WTC11 (cell line): ENCODE results near the gene P2RY12. TPM values are rescaled to one million over a fixed set of nuclear protein-coding genes. Genes with fewer than 3 reads are reported as not detected.

ENCODE experiments used
- ATAC-seq: fragments of 200-7000 bp; cut with Tn5 transposase; 2 replicates; pipeline ENCODE4 v1.10.0; 2021; ENCODE audit warnings: mild to moderate bottlenecking, moderate library complexity
- CTCF ChIA-PET: fragments of 300-600 bp; sonication (Branson Sonifier 250); formaldehyde crosslinking; loops from one replicate; lab custom pipeline; 2021; ENCODE audit warnings: antibody characterized with exemption; lab: Charles Lee
- POLR2A ChIA-PET: fragments of 350-600 bp; sonication (Branson Sonifier 250); formaldehyde crosslinking; loops from one replicate; lab custom pipeline; 2021; ENCODE audit warnings: antibody characterized with exemption; lab: Charles Lee
- DNase-seq: peaks from one replicate; pipeline ENCODE4 v3.0.0; 2021; ENCODE audit warnings: low spot score
- H3K27ac Mint-ChIP-seq: 2 replicates; pipeline ENCODE4 v1.8.0; 2021; ENCODE audit warnings: mixed read lengths
- H3K27me3 Mint-ChIP-seq: 2 replicates; pipeline ENCODE4 v1.8.0; 2021; ENCODE audit warnings: low read depth, mild to moderate bottlenecking, moderate library complexity, mixed read lengths
- H3K36me3 Mint-ChIP-seq: 2 replicates; pipeline ENCODE4 v1.8.0; 2021; ENCODE audit warnings: mixed read lengths
- H3K4me1 Mint-ChIP-seq: 2 replicates; pipeline ENCODE4 v1.8.0; 2022; ENCODE audit warnings: mixed read lengths
- H3K4me3 Mint-ChIP-seq: 2 replicates; pipeline ENCODE4 v1.8.0; 2021; ENCODE audit warnings: mild to moderate bottlenecking, moderate library complexity, mixed read lengths
- H3K9me3 Mint-ChIP-seq: 2 replicates; pipeline ENCODE4 v1.8.0; 2021; ENCODE audit warnings: mixed read lengths
- AFF4 ChIP-seq: sonication (generic); formaldehyde crosslinking; IDR thresholded peaks from 2 replicates; pipeline ENCODE4 v1.8.1; 2023; ENCODE audit warnings: mild to moderate bottlenecking, missing genetic modification reagents, borderline replicate concordance
- ARID4B ChIP-seq: sonication (generic); formaldehyde crosslinking; IDR thresholded peaks from 2 replicates; pipeline ENCODE4 v1.8.0; 2023; ENCODE audit warnings: missing genetic modification reagents, mild to moderate bottlenecking, borderline replicate concordance
- CDX4 ChIP-seq: fragments of 250-450 bp; sonication (Bioruptor Pico); IDR thresholded peaks from 2 replicates; pipeline ENCODE4 v1.9.0; 2021; ENCODE audit warnings: moderate library complexity, mild to moderate bottlenecking, inconsistent platforms, borderline replicate concordance
- CREM ChIP-seq: sonication (generic); formaldehyde crosslinking; IDR thresholded peaks from 2 replicates; pipeline ENCODE4 v1.8.1; 2022; ENCODE audit warnings: mild to moderate bottlenecking, missing genetic modification reagents, moderate library complexity
- FOXK1 ChIP-seq: sonication (generic); formaldehyde crosslinking; IDR thresholded peaks from 2 replicates; pipeline ENCODE4 v1.8.0; 2022; ENCODE audit warnings: mild to moderate bottlenecking, moderate library complexity, missing genetic modification reagents
- HMGXB4 ChIP-seq: sonication (generic); formaldehyde crosslinking; IDR thresholded peaks from 2 replicates; pipeline ENCODE4 v1.8.1; 2023; ENCODE audit warnings: mild to moderate bottlenecking, moderate library complexity, missing genetic modification reagents
- JAZF1 ChIP-seq: fragments of 250-450 bp; sonication (Bioruptor Pico); IDR thresholded peaks from 2 replicates; pipeline ENCODE4 v1.9.0; 2021; ENCODE audit warnings: moderate library complexity, mild to moderate bottlenecking, inconsistent platforms
- KAT7 ChIP-seq: sonication (generic); formaldehyde crosslinking; IDR thresholded peaks from 2 replicates; pipeline ENCODE4 v1.8.1; 2023; ENCODE audit warnings: missing genetic modification reagents, mild to moderate bottlenecking, borderline replicate concordance
- NFATC4 ChIP-seq: fragments of 250-450 bp; sonication (Bioruptor Pico); IDR thresholded peaks from 2 replicates; pipeline ENCODE4 v1.9.0; 2021; ENCODE audit warnings: mild to moderate bottlenecking
- NFYB ChIP-seq: sonication (generic); formaldehyde crosslinking; conservative IDR thresholded peaks from 2 replicates; pipeline ENCODE4 v1.8.0; 2022; ENCODE audit warnings: low read depth, missing genetic modification reagents
- OVOL2 ChIP-seq: fragments of 250-450 bp; sonication (Bioruptor Pico); IDR thresholded peaks from 2 replicates; pipeline ENCODE4 v1.9.0; 2021; ENCODE audit warnings: mild to moderate bottlenecking, borderline replicate concordance
- PRRX2 ChIP-seq: fragments of 250-450 bp; sonication (Bioruptor Pico); IDR thresholded peaks from 2 replicates; pipeline ENCODE4 v1.8.0; 2021; ENCODE audit warnings: mild to moderate bottlenecking
- TEAD4 ChIP-seq: sonication (generic); formaldehyde crosslinking; IDR thresholded peaks from 2 replicates; pipeline ENCODE4 v1.8.0; 2022; ENCODE audit warnings: mild to moderate bottlenecking, missing genetic modification reagents
- ZMAT4 ChIP-seq: fragments of 250-450 bp; sonication (Bioruptor Pico); IDR thresholded peaks from 2 replicates; pipeline ENCODE4 v1.9.0; 2021; ENCODE audit warnings: mild to moderate bottlenecking
- ZNF219 ChIP-seq: sonication (generic); formaldehyde crosslinking; IDR thresholded peaks from 2 replicates; pipeline ENCODE4 v1.8.0; 2023; ENCODE audit warnings: missing genetic modification reagents, mild to moderate bottlenecking, borderline replicate concordance
- ZNF416 ChIP-seq: fragments of 250-450 bp; sonication (Bioruptor Pico); IDR thresholded peaks from 2 replicates; pipeline ENCODE4 v1.9.0; 2021; ENCODE audit warnings: mild to moderate bottlenecking, inconsistent platforms
- total RNA-seq: library from RNA; stranded (reverse); gene quantifications from 3 replicates; pipeline ENCODE4 v1.2.3, GENCODE V29; 2021

Gene P2RY12
- total RNA-seq, 1 experiment from 2014 or later: not detected

- no peak for TF ChIP-seq HMGXB4 (CRISPR knock-in tag)
- no peak for TF ChIP-seq JAZF1 (CRISPR knock-in tag)
- TF ChIP-seq FOXK1: no peak
- no peak for TF ChIP-seq ZNF219 (CRISPR knock-in tag)
- TF ChIP-seq PRRX2: no peak
- TF ChIP-seq ZNF416 (CRISPR knock-in tag): no peak
- no peak for TF ChIP-seq CREM
- no peak for TF ChIP-seq CDX4 (CRISPR knock-in tag)
- no peak for TF ChIP-seq ZMAT4
- TF ChIP-seq NFATC4 (CRISPR knock-in tag): no peak
These were observed 37.4 kb upstream of the P2RY12 start (continued) for GRCh38 chr3:151421938-151422337.

GRCh38 chr3:151419806-151420205 lies 35.3 kb upstream of the P2RY12 start:
- H3K4me3 Mint-ChIP-seq: no peak overlapping the region
- POLR2A ChIA-PET: no interaction called here
- ATAC-seq (no peak), DNase-seq (no peak)
- CTCF ChIA-PET: no interaction called here
- no peaks in the 10 kb centered on the region for H3K27me3 Mint-ChIP-seq
- H3K36me3 Mint-ChIP-seq: peaks cover 14% of the 10 kb centered on the region
- no peaks in the 10 kb centered on the region for H3K9me3 Mint-ChIP-seq
- H3K27ac Mint-ChIP-seq: no peak overlapping the region
- peaks cover 3% of the 10 kb centered on the region for H3K4me1 Mint-ChIP-seq
- TF ChIP-seq ARID4B (CRISPR knock-in tag) (no peak), NFYB (no peak), AFF4 (CRISPR knock-in tag) (no peak), OVOL2 (CRISPR knock-in tag) (no peak), CREM (no peak), KAT7 (CRISPR knock-in tag) (no peak), CDX4 (CRISPR knock-in tag) (no peak), TEAD4 (CRISPR knock-in tag) (no peak)
